ENCODE data around the gene FOXP1. TPM values are rescaled to one million over a fixed set of nuclear protein-coding genes. Genes with fewer than 3 reads are reported as not detected.

The FOXP1 gene
- polyA plus RNA-seq, 4 donors = 4.9 to 66.5 (median 15.3) TPM

DNA sequence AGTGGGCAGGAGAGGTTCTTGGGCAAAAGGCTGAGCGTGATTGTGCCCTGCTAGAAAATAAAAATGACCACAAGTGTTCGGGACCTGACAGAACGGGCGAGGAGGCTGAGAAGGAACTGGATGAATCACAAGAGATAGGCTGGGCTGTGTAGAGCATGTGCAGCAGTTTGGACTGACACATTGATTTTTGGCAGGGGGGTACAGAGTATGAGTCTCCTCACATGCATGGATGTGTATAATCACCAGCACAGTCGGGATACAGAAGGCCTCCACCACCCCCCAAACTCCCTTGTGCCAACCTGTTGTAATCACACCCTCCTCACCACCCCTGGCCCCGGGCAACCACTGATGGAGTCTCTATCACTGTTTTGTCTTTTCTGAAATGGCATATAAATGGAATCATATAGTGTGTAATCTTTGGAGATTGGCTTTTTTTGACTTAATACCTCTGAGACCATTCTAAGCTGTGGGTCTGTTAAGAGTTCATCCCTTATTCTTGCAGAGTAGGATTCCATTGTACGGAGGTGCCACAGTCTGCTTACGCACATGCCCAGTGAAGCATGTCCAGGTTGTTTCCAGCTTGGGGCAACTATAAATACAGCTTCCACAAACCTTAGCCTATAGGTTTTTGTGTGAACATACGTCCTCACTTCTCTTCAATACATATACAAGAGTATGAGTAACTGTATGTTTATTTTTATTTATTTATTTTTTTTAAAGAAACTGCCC is 438.8 kb downstream of the FOXP1 start:
- Histone ChIP-seq H3K9me3 (ENCODE audit: control insufficient read depth in 2 of 2, insufficient read depth in 1 of 2, low read depth in 1 of 2, low read length in 1 of 2) (no peaks in the 10 kb centered on the region), H3K27ac (ENCODE audit: low read depth in 1 of 3, low read length in 2 of 3) (no peak overlapping the region), H3K4me3 (ENCODE audit: low read depth in 1 of 3, low read length in 3 of 3) (no peak overlapping the region), H3K4me1 (ENCODE audit: control insufficient read depth in 3 of 3, insufficient read depth in 2 of 3, low read depth in 1 of 3, low read length in 2 of 3) (peaks cover 0 to 26% (median 8%) of the 10 kb centered on the region in 3 donors), H3K36me3 (ENCODE audit: control insufficient read depth in 3 of 3, insufficient read depth in 2 of 3, low read depth in 1 of 3, low read length in 3 of 3) (peaks cover 0 to 7% (median 0%) of the 10 kb centered on the region in 3 donors), H3K27me3 (ENCODE audit: control insufficient read depth in 3 of 3, insufficient read depth in 3 of 3, low read length in 3 of 3) (no peaks in the 10 kb centered on the region)
- DNase-seq = no peak
- FAIRE-seq = no peak
- WGBS, 3 donors = 81 to 87% (median 82%) methylated on average over 9 of the region's 9 CpGs

DNA sequence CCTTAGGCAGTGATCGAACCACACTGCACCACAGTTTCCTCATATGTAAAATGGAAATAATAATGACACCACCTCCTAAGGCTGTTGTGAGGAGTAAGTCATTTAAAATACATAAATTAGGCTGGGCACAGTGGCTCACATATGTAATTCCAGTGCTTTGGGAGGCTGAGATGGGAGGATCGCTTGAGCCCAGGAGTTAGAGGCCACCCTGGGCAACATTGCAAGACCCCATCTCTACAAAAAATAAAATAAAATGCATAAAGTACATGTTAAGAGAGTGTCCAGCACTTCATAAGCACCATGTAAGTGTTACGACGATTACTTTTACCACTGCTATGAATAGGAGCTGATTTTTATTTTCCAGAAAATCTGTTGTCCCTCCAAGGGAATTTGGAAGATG is 440.0 kb downstream of the FOXP1 start:
- no peaks in the 10 kb centered on the region for H3K27me3 ChIP-seq (ENCODE audit: control insufficient read depth in 3 of 3, insufficient read depth in 3 of 3, low read length in 3 of 3)
- no peak for DNase-seq
- peaks cover 0 to 23% (median 8%) of the 10 kb centered on the region in 3 donors for H3K4me1 ChIP-seq (ENCODE audit: control insufficient read depth in 3 of 3, insufficient read depth in 2 of 3, low read depth in 1 of 3, low read length in 2 of 3)
- no peaks in the 10 kb centered on the region for H3K9me3 ChIP-seq (ENCODE audit: control insufficient read depth in 2 of 2, insufficient read depth in 1 of 2, low read depth in 1 of 2, low read length in 1 of 2)
- peak overlapping the region; percentile 1 to 88 (median 55) for H3K27ac ChIP-seq (ENCODE audit: low read depth in 1 of 3, low read length in 2 of 3)
- H3K36me3 ChIP-seq (ENCODE audit: control insufficient read depth in 3 of 3, insufficient read depth in 2 of 3, low read depth in 1 of 3, low read length in 3 of 3) = peaks cover 0 to 9% (median 0%) of the 10 kb centered on the region in 3 donors
- H3K4me3 ChIP-seq (ENCODE audit: low read depth in 1 of 3, low read length in 3 of 3) = no peak overlapping the region
- 94 to 98% (median 96%) methylated on average over 4 of the region's 4 CpGs for WGBS, 3 donors
- FAIRE-seq = no peak

DNA sequence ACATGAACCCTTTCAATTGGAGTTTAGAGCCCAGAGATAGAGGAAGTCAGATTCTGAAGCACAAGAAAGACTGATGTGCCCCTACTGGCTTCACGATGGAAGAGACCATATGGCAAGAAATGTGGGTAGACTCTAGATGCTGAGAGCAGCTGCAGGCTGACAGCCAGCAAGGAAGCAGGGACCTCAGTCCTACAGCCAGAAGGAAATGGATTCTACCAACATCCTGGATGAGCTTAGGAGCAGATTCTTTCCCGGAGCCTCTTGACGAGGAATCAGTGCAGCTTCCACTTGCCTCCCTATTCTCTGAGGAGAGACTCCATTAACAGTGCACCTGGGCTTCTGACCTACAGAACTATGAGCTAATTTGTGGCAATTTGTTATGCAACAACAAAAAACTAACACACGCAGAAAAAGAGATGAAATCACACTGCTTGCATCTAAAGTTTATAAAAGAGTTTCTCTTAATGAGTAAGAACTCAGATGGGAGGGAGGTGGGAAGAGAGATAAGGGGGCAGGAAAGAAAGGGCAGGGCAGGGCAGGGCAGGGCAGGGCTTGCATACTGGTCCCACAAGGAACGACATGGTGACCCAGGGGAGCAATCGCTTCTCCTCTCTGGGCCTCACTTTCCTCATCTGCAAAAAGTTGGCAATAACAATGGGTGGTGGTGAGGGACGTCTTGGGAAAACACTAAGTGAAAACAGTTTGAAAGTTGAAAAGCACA is 440.9 kb downstream of the FOXP1 start:
- Histone ChIP-seq H3K9me3 (ENCODE audit: control insufficient read depth in 2 of 2, insufficient read depth in 1 of 2, low read depth in 1 of 2, low read length in 1 of 2) (no peaks in the 10 kb centered on the region), H3K27ac (ENCODE audit: low read depth in 1 of 3, low read length in 2 of 3) (peak overlapping the region; percentile 68 to 88 (median 72)), H3K4me1 (ENCODE audit: control insufficient read depth in 3 of 3, insufficient read depth in 2 of 3, low read depth in 1 of 3, low read length in 2 of 3) (peaks cover 0 to 23% (median 8%) of the 10 kb centered on the region in 3 donors), H3K36me3 (ENCODE audit: control insufficient read depth in 3 of 3, insufficient read depth in 2 of 3, low read depth in 1 of 3, low read length in 3 of 3) (peaks cover 0 to 9% (median 0%) of the 10 kb centered on the region in 3 donors), H3K4me3 (ENCODE audit: low read depth in 1 of 3, low read length in 3 of 3) (no peak overlapping the region), H3K27me3 (ENCODE audit: control insufficient read depth in 3 of 3, insufficient read depth in 3 of 3, low read length in 3 of 3) (no peaks in the 10 kb centered on the region)
- 31 to 49% (median 48%) methylated on average over 7 of the region's 7 CpGs for WGBS, 3 donors
- peak; percentile 60 to 75 for DNase-seq
- FAIRE-seq = no peak

DNA sequence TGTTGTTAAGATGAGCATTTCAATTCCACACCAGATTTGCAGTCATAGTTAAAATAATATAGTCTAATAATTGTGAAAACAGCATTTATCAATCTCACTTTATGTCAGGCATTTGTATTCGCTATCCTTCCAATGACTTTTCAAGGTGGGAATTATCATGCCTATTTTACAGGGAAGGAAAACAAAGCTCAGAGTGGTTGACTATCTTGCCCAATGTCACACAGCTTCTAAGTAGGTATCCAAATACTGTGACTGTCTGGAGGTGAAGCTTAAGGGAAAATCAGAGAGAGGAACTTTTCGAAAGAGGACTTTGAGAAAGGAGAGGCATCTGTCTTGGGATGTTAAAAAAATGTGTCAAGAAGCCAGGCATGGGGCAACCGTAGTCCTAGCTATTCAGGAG is 443.1 kb downstream of the FOXP1 start:
- DNase-seq = no peak
- peak overlapping the region in 1 of 3 donors; percentile 88 for H3K27ac ChIP-seq (ENCODE audit: low read depth in 1 of 3, low read length in 2 of 3)
- H3K4me1 ChIP-seq (ENCODE audit: control insufficient read depth in 3 of 3, insufficient read depth in 2 of 3, low read depth in 1 of 3, low read length in 2 of 3) = peaks cover 4 to 26% (median 11%) of the 10 kb centered on the region in 3 donors
- no peaks in the 10 kb centered on the region for H3K9me3 ChIP-seq (ENCODE audit: control insufficient read depth in 2 of 2, insufficient read depth in 1 of 2, low read depth in 1 of 2, low read length in 1 of 2)
- no peak overlapping the region for H3K4me3 ChIP-seq (ENCODE audit: low read depth in 1 of 3, low read length in 3 of 3)
- peaks cover 0 to 14% (median 0%) of the 10 kb centered on the region in 3 donors for H3K36me3 ChIP-seq (ENCODE audit: control insufficient read depth in 3 of 3, insufficient read depth in 2 of 3, low read depth in 1 of 3, low read length in 3 of 3)
- H3K27me3 ChIP-seq (ENCODE audit: control insufficient read depth in 3 of 3, insufficient read depth in 3 of 3, low read length in 3 of 3) = no peaks in the 10 kb centered on the region
- FAIRE-seq = no peak
- 96 to 99% (median 99%) methylated on average over 3 of the region's 3 CpGs for WGBS, 3 donors

DNA sequence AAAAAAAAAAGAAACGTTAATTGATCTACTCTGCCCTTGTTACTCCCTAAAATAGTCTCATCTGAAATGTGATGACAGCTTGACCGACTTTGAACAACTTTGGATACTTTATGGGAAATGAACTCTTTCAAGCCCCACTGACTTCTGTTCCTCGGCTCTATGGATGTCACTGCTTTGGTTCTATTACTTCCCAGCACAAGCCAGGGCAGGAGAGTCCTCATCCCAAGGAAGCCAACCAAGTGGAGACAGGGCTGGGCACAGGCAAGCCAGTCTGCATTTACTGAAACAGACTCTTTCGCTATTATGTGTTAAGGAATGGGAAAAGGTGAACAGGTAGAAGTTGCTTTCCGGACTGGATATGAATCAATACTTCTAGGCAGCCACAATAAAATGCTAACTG is 444.0 kb downstream of the FOXP1 start:
- peaks cover 0 to 11% (median 0%) of the 10 kb centered on the region in 3 donors for H3K36me3 ChIP-seq (ENCODE audit: control insufficient read depth in 3 of 3, insufficient read depth in 2 of 3, low read depth in 1 of 3, low read length in 3 of 3)
- H3K27me3 ChIP-seq (ENCODE audit: control insufficient read depth in 3 of 3, insufficient read depth in 3 of 3, low read length in 3 of 3) = no peaks in the 10 kb centered on the region
- H3K27ac ChIP-seq (ENCODE audit: low read depth in 1 of 3, low read length in 2 of 3) = no peak overlapping the region
- DNase-seq (no peak), FAIRE-seq (no peak)
- WGBS, 3 donors = 87 to 91% (median 91%) methylated on average over 5 of the region's 5 CpGs
- H3K4me1 ChIP-seq (ENCODE audit: control insufficient read depth in 3 of 3, insufficient read depth in 2 of 3, low read depth in 1 of 3, low read length in 2 of 3) = peaks cover 5 to 36% (median 11%) of the 10 kb centered on the region in 3 donors
- H3K4me3 ChIP-seq (ENCODE audit: low read depth in 1 of 3, low read length in 3 of 3) = no peak overlapping the region
- H3K9me3 ChIP-seq (ENCODE audit: control insufficient read depth in 2 of 2, insufficient read depth in 1 of 2, low read depth in 1 of 2, low read length in 1 of 2) = no peaks in the 10 kb centered on the region

DNA sequence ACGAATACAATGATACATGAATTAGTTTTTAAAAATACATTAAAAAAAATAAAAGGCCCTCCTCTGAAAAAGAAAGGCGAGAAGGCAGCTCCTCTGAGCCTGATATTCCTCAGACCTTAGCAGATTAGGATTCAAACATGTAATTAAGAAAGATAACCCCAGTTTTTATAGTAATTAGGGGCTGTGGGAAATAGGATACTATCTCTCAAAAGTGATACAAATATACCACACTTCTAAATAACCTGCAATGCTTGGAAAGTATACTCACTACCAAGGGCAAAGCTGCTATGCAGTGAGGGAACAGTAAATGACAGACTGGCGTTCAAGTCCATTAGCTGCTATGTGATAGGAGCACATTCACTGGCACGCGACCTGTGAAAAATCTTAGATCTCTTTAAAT is 445.1 kb downstream of the FOXP1 start:
- DNase-seq (no peak), FAIRE-seq (no peak)
- Histone ChIP-seq H3K4me3 (ENCODE audit: low read depth in 1 of 3, low read length in 3 of 3) (no peak overlapping the region), H3K27ac (ENCODE audit: low read depth in 1 of 3, low read length in 2 of 3) (no peak overlapping the region), H3K27me3 (ENCODE audit: control insufficient read depth in 3 of 3, insufficient read depth in 3 of 3, low read length in 3 of 3) (no peaks in the 10 kb centered on the region), H3K36me3 (ENCODE audit: control insufficient read depth in 3 of 3, insufficient read depth in 2 of 3, low read depth in 1 of 3, low read length in 3 of 3) (peaks cover 0 to 7% (median 0%) of the 10 kb centered on the region in 3 donors), H3K9me3 (ENCODE audit: control insufficient read depth in 2 of 2, insufficient read depth in 1 of 2, low read depth in 1 of 2, low read length in 1 of 2) (no peaks in the 10 kb centered on the region), H3K4me1 (ENCODE audit: control insufficient read depth in 3 of 3, insufficient read depth in 2 of 3, low read depth in 1 of 3, low read length in 2 of 3) (peaks cover 10 to 43% (median 13%) of the 10 kb centered on the region in 3 donors)
- 90 to 97% (median 95%) methylated on average over 5 of the region's 5 CpGs for WGBS, 3 donors

DNA sequence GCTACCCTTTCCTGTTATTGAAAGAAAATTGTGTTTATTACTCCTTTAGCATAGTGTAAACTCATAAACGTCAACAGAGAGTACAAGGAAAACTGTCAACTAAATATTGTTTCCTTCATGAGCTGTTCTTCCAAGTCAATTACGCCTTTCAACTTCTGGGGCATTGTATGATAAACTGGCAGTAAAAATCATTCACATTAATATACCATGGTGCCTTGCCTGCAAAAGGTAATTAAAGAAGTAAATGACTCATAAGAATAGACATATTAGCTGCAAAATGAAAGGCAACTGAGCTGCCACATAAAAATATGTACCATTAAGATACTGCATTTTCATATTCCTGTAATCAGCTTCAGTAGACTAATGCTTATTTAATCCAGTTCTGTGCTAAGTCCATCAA is 447.3 kb downstream of the FOXP1 start:
- whole genome bisulfite sequencing, 3 donors = 13 to 50% (median 30%) methylated on average over 2 of the region's 2 CpGs

DNA sequence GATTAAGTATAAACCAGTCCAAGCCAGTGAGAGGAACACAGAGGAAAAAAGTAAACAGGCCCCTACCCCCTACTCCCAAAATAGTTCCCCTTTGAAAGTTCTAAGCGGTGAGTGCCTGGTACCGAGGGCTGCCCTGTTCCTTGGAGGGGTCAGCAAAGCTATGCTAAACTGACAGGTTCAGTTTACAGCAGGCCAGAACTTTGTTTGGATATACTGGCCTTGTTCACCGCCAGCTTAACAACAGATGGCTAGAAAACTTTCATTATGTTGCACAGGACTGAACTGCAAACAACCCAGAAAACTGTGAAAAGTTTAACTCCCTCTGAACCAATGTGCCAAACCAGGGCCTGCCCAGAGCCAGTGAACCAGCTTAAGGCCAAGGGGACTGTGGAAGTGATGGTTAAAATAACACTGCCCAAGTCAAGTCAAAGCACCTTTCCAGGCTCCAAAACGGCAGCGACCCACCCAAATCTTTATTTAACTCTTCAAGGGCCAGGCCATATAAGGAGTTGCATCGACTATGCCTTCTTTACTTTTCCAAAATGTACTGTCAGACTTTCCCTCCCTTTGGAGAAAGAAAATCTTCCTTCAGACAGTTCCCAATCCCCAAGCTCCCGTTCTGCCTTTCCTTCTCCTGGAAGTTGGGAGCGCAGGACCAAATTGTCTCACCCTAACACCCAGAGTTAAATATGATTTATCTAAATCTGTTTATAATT is 448.0 kb downstream of the FOXP1 start:
- Histone ChIP-seq H3K9me3 (ENCODE audit: control insufficient read depth in 2 of 2, insufficient read depth in 1 of 2, low read depth in 1 of 2, low read length in 1 of 2) (no peaks in the 10 kb centered on the region), H3K27me3 (ENCODE audit: control insufficient read depth in 3 of 3, insufficient read depth in 3 of 3, low read length in 3 of 3) (no peaks in the 10 kb centered on the region), H3K36me3 (ENCODE audit: control insufficient read depth in 3 of 3, insufficient read depth in 2 of 3, low read depth in 1 of 3, low read length in 3 of 3) (peaks cover 0 to 7% (median 0%) of the 10 kb centered on the region in 3 donors), H3K27ac (ENCODE audit: low read depth in 1 of 3, low read length in 2 of 3) (peak overlapping the region; percentile 24 to 88 (median 78)), H3K4me1 (ENCODE audit: control insufficient read depth in 3 of 3, insufficient read depth in 2 of 3, low read depth in 1 of 3, low read length in 2 of 3) (peaks cover 8 to 45% (median 27%) of the 10 kb centered on the region in 3 donors), H3K4me3 (ENCODE audit: low read depth in 1 of 3, low read length in 3 of 3) (no peak overlapping the region)
- WGBS, 3 donors = 53 to 64% (median 61%) methylated on average over 8 of the region's 8 CpGs
- DNase-seq (peak in 1 of 2 donors; percentile 33), FAIRE-seq (no peak)

More for the DNA sequence above, 447.3 kb downstream of the FOXP1 start:
- Histone ChIP-seq H3K36me3 (ENCODE audit: control insufficient read depth in 3 of 3, insufficient read depth in 2 of 3, low read depth in 1 of 3, low read length in 3 of 3) (peaks cover 0 to 7% (median 0%) of the 10 kb centered on the region in 3 donors), H3K9me3 (ENCODE audit: control insufficient read depth in 2 of 2, insufficient read depth in 1 of 2, low read depth in 1 of 2, low read length in 1 of 2) (no peaks in the 10 kb centered on the region), H3K4me1 (ENCODE audit: control insufficient read depth in 3 of 3, insufficient read depth in 2 of 3, low read depth in 1 of 3, low read length in 2 of 3) (peaks cover 8 to 42% (median 27%) of the 10 kb centered on the region in 3 donors), H3K4me3 (ENCODE audit: low read depth in 1 of 3, low read length in 3 of 3) (no peak overlapping the region), H3K27ac (ENCODE audit: low read depth in 1 of 3, low read length in 2 of 3) (no peak overlapping the region), H3K27me3 (ENCODE audit: control insufficient read depth in 3 of 3, insufficient read depth in 3 of 3, low read length in 3 of 3) (no peaks in the 10 kb centered on the region)
- peak; percentile 91 for FAIRE-seq
- peak in 1 of 2 donors; percentile 76 for DNase-seq

Measured in small intestine (tissue), 7 donors.